OCI-LY1 (cell line): ENCODE results near the gene STK31.

Source experiments
- CTCF ChIP-seq: fragments of 200-600 bp; sonication (generic), shearing (Covaris generic); IDR thresholded peaks from 2 replicates; pipeline ENCODE4 v1.5.1; 2017; ENCODE audit warnings: mild to moderate bottlenecking, antibody characterized with exemption, low read length, moderate library complexity, mixed read lengths
- EZH2 ChIP-seq: fragments of 200-600 bp; sonication (generic), shearing (Covaris generic); IDR thresholded peaks from 2 replicates; pipeline ENCODE4 v1.8.0; 2017; ENCODE audit warnings: borderline replicate concordance, mixed run types, mild to moderate bottlenecking, antibody characterized with exemption, low read length, moderate library complexity, mixed read lengths

- TF ChIP-seq CTCF (no peak), EZH2 (no peak)
Observed at GRCh38 chr7:23852135-23852534, 142.1 kb downstream of the STK31 start.
